K562 (cell line): Measurements from ENCODE around the gene EFHC1. TPM values are rescaled to one million over a fixed set of nuclear protein-coding genes. Genes with fewer than 3 reads are reported as not detected.

Experiments
- AFF4 ChIP-seq: sonication (generic); formaldehyde crosslinking; IDR thresholded peaks from 2 replicates; pipeline ENCODE4 v1.8.0; 2023; ENCODE audit warnings: mild to moderate bottlenecking, missing genetic modification reagents
- ARNT ChIP-seq, 2 experiments: fragments of 450-650 bp; IDR thresholded peaks; 2 replicates each; pipeline ENCODE4 v1.6.1; 2016; ENCODE audit warnings: mild to moderate bottlenecking in 1 of 2
- CBFB ChIP-seq: sonication (generic); formaldehyde crosslinking; IDR thresholded peaks from 2 replicates; pipeline ENCODE4 v1.4.0; 2020; ENCODE audit warnings: mild to moderate bottlenecking, missing genetic modification reagents
- E2F8 ChIP-seq: fragments of 450-650 bp; IDR thresholded peaks from 2 replicates; pipeline ENCODE4 v1.7.1; 2018; ENCODE audit warnings: mild to moderate bottlenecking, low read depth; ENCODE audit not compliant: partially characterized antibody
- FOXP1 ChIP-seq: sonication (generic); formaldehyde crosslinking; IDR thresholded peaks from 2 replicates; pipeline ENCODE4 v1.8.0; 2022; ENCODE audit warnings: mild to moderate bottlenecking, missing genetic modification reagents
- KLF16 ChIP-seq: IDR thresholded peaks from 2 replicates; pipeline ENCODE4 v1.6.1; 2016; ENCODE audit warnings: antibody characterized with exemption
- NCOA4 ChIP-seq: fragments of 450-650 bp; IDR thresholded peaks from 2 replicates; pipeline ENCODE4 v1.6.1; 2018; ENCODE audit warnings: mild to moderate bottlenecking; ENCODE audit not compliant: partially characterized antibody
- RERE ChIP-seq: sonication (generic); formaldehyde crosslinking; IDR thresholded peaks from 2 replicates; pipeline ENCODE4 v1.8.0; 2023; ENCODE audit warnings: missing genetic modification reagents, mild to moderate bottlenecking, borderline replicate concordance
- TRIM28 ChIP-seq: fragments of 450-650 bp; IDR thresholded peaks from 2 replicates; pipeline ENCODE4 v1.6.1; 2017
- YBX1 ChIP-seq: fragments of 450-650 bp; IDR thresholded peaks from 2 replicates; pipeline ENCODE4 v1.7.1; 2016; ENCODE audit warnings: mild to moderate bottlenecking
- ZNF146 ChIP-seq: IDR thresholded peaks from one replicate; pipeline ENCODE4 v1.6.1; 2018; ENCODE audit warnings: missing compliant biosample characterization; ENCODE audit not compliant: unreplicated experiment
- polyA plus RNA-seq, 8 experiments: library from polyadenylated mRNA; depleted of rRNA in 4 of 8; stranded (reverse) in 5 of 8; unstranded in 3 of 8; fragments of >200 nt; fragmentation: Nextera tagmentation in 2 of 8; fragmentation: Illumina TruSeq in 1 of 8; extraction: Ambion mirVana in 2 of 8; extraction: Trizol in 1 of 8; gene quantifications; 2 replicates each; pipeline versions ENCODE4 v1.2.1 to v1.2.3, GENCODE V29; 2011 to 2014; ENCODE audit warnings: inconsistent platforms in 1 of 8, missing spikeins in 1 of 8
- total RNA-seq, 7 experiments: library from RNA; depleted of rRNA in 6 of 7; stranded (reverse); fragments of >200 nt in 6 of 7; fragmentation: Illumina TruSeq in 2 of 7; extraction: Trizol in 2 of 7; gene quantifications; 2 replicates each; pipeline versions ENCODE4 v1.2.1 to v1.2.3, GENCODE V29; 2011 to 2021; ENCODE audit warnings: low replicate concordance in 1 of 7

Gene EFHC1
- total and polyA plus RNA-seq, 9 of the 15 experiments (the other 6 are each of a cell fraction or from before 2014, with no cell fraction given) = 9.5 to 31.0 (median 14.9) TPM

- TF ChIP-seq AFF4 (CRISPR knock-in tag) = no peak
- no peak for TF ChIP-seq E2F8
- TF ChIP-seq KLF16 = no peak; the same call in 1 of the 2 replicates
- TF ChIP-seq TRIM28 = no peak
- TF ChIP-seq CBFB (CRISPR knock-in tag) = 0 out of 2 replicates have a peak, but pooled peaks have one; percentile 58
- TF ChIP-seq NCOA4 = no peak
- peak; percentile 39; the same call in 1 of the 2 replicates for TF ChIP-seq FOXP1 (CRISPR knock-in tag)
- no peak for TF ChIP-seq ZNF146 (CRISPR knock-in tag)
- no peak for TF ChIP-seq RERE (CRISPR knock-in tag)
- TF ChIP-seq YBX1 = no peak
- no peak for TF ChIP-seq ARNT (IDR thresholded peaks at IDR 0.05)
Observed at GRCh38 chr6:52419809-52420667, at the start of gene EFHC1 (continued).
